ENCODE data around the gene CREBZF. TPM values are rescaled to one million over a fixed set of nuclear protein-coding genes. Genes with fewer than 3 reads are reported as not detected.

Gene CREBZF
- total and polyA plus RNA-seq, 9 of the 15 experiments (the other 6 are each of a cell fraction or from before 2014, with no cell fraction given), result 7.2 to 70.2 (median 40.5) TPM

DNA sequence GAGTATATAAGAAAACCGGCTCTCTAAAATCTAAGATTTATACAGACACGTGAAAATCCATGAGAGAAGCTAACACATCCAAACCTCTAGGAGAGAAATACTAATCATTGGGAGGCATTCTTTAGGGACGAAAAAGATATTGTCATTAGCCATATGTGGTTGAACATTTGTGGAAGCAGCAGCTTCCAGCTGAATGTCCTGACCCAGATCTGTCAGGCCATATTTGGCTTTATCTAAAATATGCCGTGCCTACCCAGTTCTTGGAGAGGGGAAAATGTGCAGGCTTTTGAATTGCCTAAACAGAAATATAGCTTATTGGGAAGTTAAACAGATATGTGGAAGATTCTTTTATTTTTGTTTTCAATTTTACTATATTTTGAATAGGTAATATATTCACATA lies 14.6 kb upstream of the CREBZF start:
- FAIRE-seq (no peak), DNase-seq (ENCODE audit: extremely low read depth in 1 of 4, low spot score in 3 of 4) (no peak), ATAC-seq (no peak)
- Histone ChIP-seq H2AFZ (ENCODE audit: low read depth, low read length) (no peak overlapping the region), H3K79me2 (ENCODE audit: control insufficient read depth, insufficient read depth, low read length) (no peaks in the 10 kb centered on the region), H4K20me1 (replicated peaks; ENCODE audit: control insufficient read depth, insufficient read depth, low read length) (no peaks in the 10 kb centered on the region), H3K9me1 (ENCODE audit: control insufficient read depth, insufficient read depth, low read length) (no peaks in the 10 kb centered on the region), H3K27me3 (ENCODE audit: control insufficient read depth in 2 of 2, insufficient read depth in 2 of 2, low read length in 2 of 2) (peaks cover 0 to 11% of the 10 kb centered on the region in 2 experiments; a peak in 4 of 5 replicates), H3K27ac (ENCODE audit: extremely low read depth, low read depth, low read length) (no peak overlapping the region), H3K36me3 (ENCODE audit: control insufficient read depth, insufficient read depth, low read length) (no peaks in the 10 kb centered on the region), H3K9me3 (replicated peaks; ENCODE audit: control insufficient read depth, insufficient read depth, low read depth, low read length) (no peaks in the 10 kb centered on the region), H3K4me3 (no peak overlapping the region), H3K4me2 (ENCODE audit: insufficient read depth, low read length) (no peak overlapping the region), H3K4me1 (replicated peaks in 1 of 2; ENCODE audit: control insufficient read depth in 2 of 2, insufficient read depth in 2 of 2, low read length in 2 of 2) (peaks cover 0 to 6% of the 10 kb centered on the region in 2 experiments; a peak in 1 of 5 replicates), H3K9ac (ENCODE audit: insufficient read depth in 1 of 2, low read depth in 2 of 2, low read length in 2 of 2) (no peak overlapping the region)
- no TSS peak for BruUV-seq (replicated peaks)
- TF ChIP-seq DNMT1 (IDR thresholded peaks at IDR 0.05) (no peak), STAT6 (CRISPR knock-in tag; IDR thresholded peaks at IDR 0.05) (no peak), PKNOX1 (IDR thresholded peaks at IDR 0.05) (no peak), TGIF2 (CRISPR knock-in tag; IDR thresholded peaks at IDR 0.05) (no peak), GATA2 (CRISPR knock-in tag; IDR thresholded peaks at IDR 0.05) (no peak), POLR2H (tag; IDR thresholded peaks at IDR 0.05; ENCODE audit: low read depth) (no peak), THRAP3 (IDR thresholded peaks at IDR 0.05; ENCODE audit: borderline replicate concordance) (no peak), MAZ (CRISPR knock-in tag; conservative IDR thresholded peaks at IDR 0.05 in 1 of 2, IDR thresholded peaks at IDR 0.05 in 1 of 2) (no peak), RFX1 (IDR thresholded peaks at IDR 0.05) (no peak), RBM34 (IDR thresholded peaks at IDR 0.05; ENCODE audit: borderline replicate concordance, insufficient read depth, low read length) (no peak), TAF15 (IDR thresholded peaks at IDR 0.05; ENCODE audit: low read depth, low read length) (no peak), ZNF133 (CRISPR knock-in tag; IDR thresholded peaks at IDR 0.05) (no peak), U2AF2 (optimal IDR thresholded peaks at IDR 0.05; ENCODE audit: low read depth, low read length) (no peak), HDAC2 (IDR thresholded peaks at IDR 0.05) (no peak)
- TF ChIP-seq, protein P1, sequence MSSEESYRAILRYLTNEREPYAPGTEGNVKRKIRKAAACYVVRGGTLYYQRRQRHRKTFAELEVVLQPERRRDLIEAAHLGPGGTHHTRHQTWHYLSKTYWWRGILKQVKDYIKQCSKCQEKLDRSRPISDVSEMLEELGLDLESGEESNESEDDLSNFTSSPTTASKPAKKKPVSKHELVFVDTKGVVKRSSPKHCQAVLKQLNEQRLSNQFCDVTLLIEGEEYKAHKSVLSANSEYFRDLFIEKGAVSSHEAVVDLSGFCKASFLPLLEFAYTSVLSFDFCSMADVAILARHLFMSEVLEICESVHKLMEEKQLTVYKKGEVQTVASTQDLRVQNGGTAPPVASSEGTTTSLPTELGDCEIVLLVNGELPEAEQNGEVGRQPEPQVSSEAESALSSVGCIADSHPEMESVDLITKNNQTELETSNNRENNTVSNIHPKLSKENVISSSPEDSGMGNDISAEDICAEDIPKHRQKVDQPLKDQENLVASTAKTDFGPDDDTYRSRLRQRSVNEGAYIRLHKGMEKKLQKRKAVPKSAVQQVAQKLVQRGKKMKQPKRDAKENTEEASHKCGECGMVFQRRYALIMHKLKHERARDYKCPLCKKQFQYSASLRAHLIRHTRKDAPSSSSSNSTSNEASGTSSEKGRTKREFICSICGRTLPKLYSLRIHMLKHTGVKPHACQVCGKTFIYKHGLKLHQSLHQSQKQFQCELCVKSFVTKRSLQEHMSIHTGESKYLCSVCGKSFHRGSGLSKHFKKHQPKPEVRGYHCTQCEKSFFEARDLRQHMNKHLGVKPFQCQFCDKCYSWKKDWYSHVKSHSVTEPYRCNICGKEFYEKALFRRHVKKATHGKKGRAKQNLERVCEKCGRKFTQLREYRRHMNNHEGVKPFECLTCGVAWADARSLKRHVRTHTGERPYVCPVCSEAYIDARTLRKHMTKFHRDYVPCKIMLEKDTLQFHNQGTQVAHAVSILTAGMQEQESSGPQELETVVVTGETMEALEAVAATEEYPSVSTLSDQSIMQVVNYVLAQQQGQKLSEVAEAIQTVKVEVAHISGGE (CRISPR knock-in tag; IDR thresholded peaks at IDR 0.05), result no peak
- WGBS (ENCODE audit: insufficient coverage, low coverage, missing lambda C conversion rate), result 2% methylated on average over 4 of the region's 4 CpGs
- intact Hi-C loops (cut with micrococcal nuclease), result no loop called here
- in situ Hi-C loops (cut with MboI), result no loop called here
- ChIA-PET CTCF (ENCODE audit: low intra/inter-chr PET ratio) (no interaction called here), POLR2A (interaction anchor here (2.4 kb wide), 1 partner anchor 15 kb away, joined by 7 read pairs; the partner anchor contains the start of gene CREBZF)

Data from K562 (cell line).